HG03575 (cell line): ENCODE data around the gene NUP85.
"Not testable (repeated sequence)": the region's sequence is repeated elsewhere in the genome, so short reads cannot be mapped to it uniquely, and the experiment has no call there.

ENCODE experiments used
- ATAC-seq: cut with Tn5 transposase; IDR thresholded peaks from one replicate; pipeline ENCODE4 v1.9.1; 2021; ENCODE audit not compliant: unreplicated experiment, insufficient number of reproducible peaks, low FRiP score; ENCODE audit errors: extremely low read depth

The NUP85 gene

DNA sequence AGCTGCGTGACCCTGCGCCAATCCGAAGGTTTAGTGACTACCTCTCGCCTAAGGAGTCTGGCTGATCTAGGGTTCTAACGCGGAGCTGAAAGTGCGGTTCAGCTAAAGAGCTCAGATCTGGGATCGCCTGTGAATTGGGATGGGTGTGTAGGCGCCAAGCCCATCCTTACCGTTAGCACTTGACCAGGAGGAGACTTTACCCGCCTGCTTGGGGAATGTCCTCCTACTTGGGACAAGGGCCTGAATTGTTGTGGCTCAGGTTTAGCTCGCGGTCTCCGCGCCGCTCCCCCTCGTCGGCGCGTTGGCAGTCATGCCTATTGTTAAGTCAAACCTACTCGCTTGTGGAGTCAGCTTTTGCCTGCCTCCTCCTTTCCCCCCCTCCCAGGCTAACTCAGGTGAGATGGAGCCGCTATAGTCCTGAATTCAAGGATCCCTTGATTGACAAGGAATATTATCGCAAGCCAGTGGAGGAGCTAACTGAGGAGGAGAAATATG, 56.7 kb downstream of the NUP85 start:
- ATAC-seq: no peak

- no peak for ATAC-seq
These were observed 57.6 kb downstream of the NUP85 start for GRCh38 chr17:75263055-75263454.

- ATAC-seq: no peak
These were observed 60.3 kb downstream of the NUP85 start for GRCh38 chr17:75265614-75266315.

GRCh38 chr17:75266316-75267152, 61.1 kb downstream of the NUP85 start:
- ATAC-seq: no peak

DNA sequence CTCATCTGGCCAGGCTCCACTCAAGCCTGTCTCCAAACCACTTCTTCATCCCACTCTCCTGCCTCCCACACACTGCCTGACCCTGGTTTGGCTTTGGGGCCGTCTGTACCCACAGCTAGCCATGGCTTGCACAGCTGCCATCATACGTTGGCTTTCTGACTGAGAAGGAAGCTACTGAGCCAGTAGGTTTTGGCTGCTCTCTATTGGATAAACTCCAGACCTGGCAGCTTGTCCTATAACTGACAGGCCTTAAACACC, 61.6 kb downstream of the NUP85 start:
- ATAC-seq: no peak

DNA sequence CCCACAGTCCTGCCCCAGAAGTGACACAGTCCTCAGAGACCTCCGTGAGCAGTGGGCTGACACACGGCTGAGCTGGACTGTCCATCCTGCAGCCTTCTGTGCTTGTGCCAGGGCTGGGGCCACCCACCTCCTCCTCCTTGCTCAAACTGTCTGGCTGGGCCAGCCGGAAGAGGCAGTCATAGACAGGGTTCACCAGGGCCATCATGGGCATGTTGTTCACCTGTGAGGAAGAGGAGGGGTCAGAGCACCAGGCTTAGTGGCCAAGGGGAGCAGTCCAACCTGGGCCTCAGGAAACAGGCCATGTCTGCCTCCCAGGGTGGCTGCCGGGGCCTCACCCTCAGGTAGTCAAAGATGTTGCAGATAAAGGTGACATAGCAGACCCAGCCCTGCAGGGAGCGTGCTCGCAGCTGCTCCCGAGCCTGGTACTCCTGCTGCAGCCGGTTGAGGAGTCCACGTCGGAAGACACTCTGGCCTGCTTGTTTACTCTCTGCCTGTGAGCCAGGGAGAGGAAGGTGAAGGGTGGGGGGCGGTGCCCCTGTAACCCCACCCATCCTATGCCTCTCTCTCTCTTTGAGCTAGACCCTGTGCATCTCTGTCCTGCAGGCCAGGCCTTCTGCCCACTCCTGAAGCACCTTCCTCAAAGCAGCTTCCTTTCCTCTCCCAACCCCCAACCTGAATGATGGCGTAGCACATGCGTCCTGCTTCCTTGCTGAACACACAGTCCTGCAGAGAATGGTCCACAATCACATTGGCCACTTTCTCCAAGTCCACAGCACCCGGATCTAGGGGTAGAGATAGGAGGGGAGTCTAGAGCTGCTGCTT, 62.1 kb downstream of the NUP85 start:
- no peak for ATAC-seq

- ATAC-seq: no peak
These were observed 64.4 kb downstream of the NUP85 start for GRCh38 chr17:75269844-75270217.

- ATAC-seq: no peak
These were observed 64.9 kb downstream of the NUP85 start for GRCh38 chr17:75270218-75270965.

GRCh38 chr17:75270966-75271232, 65.4 kb downstream of the NUP85 start, which contains the start of gene MIF4GD:
Gene MIF4GD (minus strand): TSS chr17:75271231. CDS start chr17:75270195, 1,036 bp downstream.
- no peak for ATAC-seq

- ATAC-seq: no peak
These were observed 65.9 kb downstream of the NUP85 start for GRCh38 chr17:75271233-75271954.

DNA sequence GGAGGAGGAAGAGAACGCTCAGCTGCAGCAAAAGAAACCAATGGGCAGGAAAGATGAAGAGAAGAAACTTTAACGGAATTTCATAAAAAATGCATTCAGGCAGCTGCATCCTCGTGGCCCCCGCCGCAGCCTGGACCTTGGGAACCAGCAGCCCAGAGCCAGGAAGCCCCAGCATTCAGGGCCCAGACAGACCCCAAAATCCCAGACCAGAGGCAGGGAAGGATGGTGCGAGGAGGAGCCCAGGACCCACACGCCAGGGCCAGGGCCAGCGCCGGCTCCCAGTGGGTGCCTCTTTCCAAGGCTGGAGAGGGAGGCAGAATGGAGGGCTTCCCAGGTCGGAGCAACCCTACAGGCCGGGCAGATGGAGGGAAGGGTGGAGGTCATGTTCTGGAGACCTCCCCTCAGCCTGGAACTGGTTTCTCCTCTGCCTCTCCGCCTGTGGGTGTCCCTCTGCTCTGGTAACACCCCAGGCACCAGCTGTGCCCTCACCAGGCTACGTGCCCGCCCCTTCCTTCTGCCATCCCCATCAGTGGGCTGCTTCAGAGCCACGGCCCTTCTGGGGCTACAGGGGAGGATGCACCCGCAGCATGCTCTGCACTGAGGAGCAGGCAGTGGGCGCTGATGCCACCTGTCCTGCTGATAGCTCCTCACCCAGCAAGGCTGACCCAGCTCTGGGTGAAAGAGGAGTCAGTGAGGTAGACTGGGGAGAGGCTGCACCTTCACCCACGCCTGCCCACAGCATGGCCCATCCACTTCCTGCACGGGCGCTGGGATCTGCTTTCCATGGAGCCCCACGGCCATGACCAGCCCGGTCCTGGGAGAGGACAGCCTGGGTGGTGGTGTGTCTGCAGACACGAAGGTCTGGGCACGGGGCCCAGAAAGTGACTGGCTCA, 66.7 kb downstream of the NUP85 start:
- ATAC-seq: no peak

DNA sequence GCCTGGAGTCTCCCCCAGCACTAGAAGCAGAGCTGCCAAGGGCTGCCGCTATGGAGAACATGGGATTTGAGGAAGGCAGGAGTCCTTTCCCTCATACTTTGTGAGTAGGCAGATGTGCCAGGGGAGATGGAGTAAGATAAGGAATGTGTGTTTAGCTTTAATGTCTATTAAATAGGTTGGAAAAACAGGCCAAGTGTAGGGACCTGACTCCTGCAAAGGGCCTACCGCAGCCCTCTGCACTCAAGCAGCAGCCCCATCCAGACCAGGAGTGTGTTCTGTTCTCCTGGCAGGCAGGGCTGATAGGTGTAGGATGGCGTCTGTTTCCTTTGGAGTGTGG, 67.3 kb downstream of the NUP85 start:
- no peak for ATAC-seq

DNA sequence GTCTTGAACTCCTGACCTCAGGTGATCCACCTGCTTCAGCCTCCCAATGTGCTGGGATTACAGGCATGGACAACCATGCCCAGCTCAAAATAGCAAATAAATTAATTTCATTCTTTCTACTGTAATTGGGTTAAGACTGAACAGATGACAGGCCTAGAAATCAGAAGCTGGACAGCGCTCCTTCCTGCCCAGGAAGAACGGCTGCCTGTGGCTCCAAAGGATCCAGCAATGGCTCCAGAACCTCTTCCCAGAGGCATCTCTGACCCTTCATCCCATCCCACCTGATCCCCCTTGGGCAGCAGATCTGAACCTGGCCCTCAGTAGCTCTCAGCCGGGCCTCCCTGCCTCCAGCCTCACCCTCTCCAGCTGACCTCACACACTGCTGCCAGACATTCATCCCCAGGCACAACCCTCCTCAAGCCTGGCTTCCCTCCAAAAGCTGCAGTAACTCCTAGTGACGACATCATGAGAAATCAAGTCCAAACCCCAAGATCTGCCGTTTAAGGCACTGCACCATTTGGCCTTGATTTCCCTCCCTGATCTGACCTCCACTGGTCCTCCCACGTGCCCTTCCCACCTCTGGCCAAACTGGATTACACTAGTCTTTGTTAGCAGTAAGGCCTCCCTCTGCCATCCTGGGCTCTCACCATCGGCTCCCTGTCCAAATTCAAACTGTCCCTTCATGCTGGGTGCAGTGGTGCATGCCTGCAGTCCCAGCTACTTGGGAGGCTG, 68.7 kb downstream of the NUP85 start:
- ATAC-seq: no peak

DNA sequence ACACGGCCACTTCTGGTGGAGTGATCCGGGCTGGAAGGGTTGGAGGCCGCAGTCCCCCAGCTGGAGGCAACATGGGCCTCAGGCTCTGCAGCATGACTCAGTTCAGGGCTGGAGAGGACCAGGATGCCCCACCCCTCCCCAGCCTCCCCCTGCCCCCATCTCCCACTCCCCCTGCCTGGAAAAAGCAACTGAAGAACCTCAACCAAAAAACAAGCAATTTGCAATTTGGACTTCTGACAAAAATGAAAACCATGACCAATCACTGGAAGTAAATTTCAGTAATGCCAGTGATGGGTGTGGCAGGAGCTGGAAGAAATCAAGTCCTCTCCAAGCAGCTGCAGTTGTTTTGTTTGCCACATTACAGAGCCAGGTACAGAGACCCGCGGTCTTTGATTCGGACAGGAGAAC, 72.2 kb downstream of the NUP85 start:
- no peak for ATAC-seq

DNA sequence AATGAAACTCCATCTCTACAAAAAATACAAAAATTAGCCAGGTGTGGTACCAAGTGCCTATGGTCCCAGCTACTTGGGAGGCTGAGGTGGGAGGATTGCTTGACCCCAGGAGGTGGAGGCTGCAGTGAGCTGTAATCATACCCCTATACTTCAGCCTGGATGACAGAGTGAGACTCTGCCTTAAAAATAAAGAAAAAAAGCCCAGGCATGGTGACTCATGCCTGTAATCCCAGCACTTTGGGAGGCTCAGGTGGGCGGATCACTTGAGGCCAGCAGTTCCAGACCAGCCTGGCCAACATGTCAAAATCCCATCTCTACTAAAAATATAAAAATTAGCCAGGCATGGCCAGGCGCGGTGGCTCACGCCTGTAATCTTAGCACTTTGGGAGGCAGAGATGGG, 74.7 kb downstream of the NUP85 start:
- ATAC-seq: not testable (repeated sequence)

- ATAC-seq: no peak
These were observed 79.6 kb downstream of the NUP85 start for GRCh38 chr17:75285123-75285522.
